Measurements from ENCODE around the gene MAML2.

MAML2 gene

GRCh38 chr11:96204721-96205459 is 138.1 kb downstream of the MAML2 start:
- Mint-ChIP-seq H3K27ac (peak overlapping the region; percentile 95), H3K4me3 (peak overlapping the region; percentile 76), H3K36me3 (peaks cover 11% of the 10 kb centered on the region), H3K27me3 (no peaks in the 10 kb centered on the region), H3K4me1 (ENCODE audit: low read depth) (peaks cover 86% of the 10 kb centered on the region), H3K9me3 (ENCODE audit: low read depth) (no peaks in the 10 kb centered on the region)

GRCh38 chr11:96204366-96204659 is 138.7 kb downstream of the MAML2 start:
- peaks cover 17% of the 10 kb centered on the region for H3K36me3 Mint-ChIP-seq
- no peaks in the 10 kb centered on the region for H3K9me3 Mint-ChIP-seq (ENCODE audit: low read depth)
- peaks cover 87% of the 10 kb centered on the region for H3K4me1 Mint-ChIP-seq (ENCODE audit: low read depth)
- no peaks in the 10 kb centered on the region for H3K27me3 Mint-ChIP-seq
- peak overlapping the region; percentile 76 for H3K4me3 Mint-ChIP-seq
- peak overlapping the region; percentile 95 for H3K27ac Mint-ChIP-seq

DNA sequence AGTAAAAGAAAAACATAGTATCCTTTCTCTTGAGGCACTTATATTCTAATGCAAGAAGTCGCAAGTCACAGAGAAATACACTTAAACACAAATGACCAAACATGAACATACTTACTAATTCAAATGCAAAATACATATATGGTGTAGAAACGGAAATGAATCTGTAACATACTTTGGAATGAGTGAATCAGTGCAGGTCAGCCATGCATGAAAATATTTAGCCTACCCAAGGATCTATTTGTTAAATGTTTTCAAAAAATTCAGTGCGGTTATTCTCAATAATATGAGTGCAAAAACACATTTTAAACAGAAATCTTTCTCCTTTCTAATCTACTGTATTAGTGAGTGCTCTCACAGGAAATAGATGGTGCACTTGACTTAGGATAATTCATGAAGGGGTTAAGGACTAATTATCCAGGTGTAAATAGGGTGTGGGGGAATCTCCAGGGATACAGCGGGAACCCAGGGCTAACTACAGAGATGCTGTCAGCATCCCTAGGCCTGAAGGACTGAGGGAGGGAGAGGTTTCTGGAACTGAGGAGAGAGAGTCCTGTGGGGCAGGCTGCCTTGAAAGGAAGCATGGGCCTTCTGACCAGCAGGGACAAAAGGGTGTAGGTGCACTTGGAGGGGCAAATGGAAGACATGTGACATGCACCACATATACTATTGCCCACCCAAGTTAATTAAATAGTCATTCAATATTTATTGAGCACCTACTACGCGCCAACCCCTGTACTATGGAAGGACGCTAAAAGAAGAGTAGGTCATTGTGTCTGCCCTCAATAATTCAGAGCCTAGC is 139.2 kb downstream of the MAML2 start:
- Mint-ChIP-seq H3K36me3 (peaks cover 19% of the 10 kb centered on the region), H3K4me1 (ENCODE audit: low read depth) (peaks cover 85% of the 10 kb centered on the region), H3K27me3 (no peaks in the 10 kb centered on the region), H3K4me3 (peak overlapping the region; percentile 76), H3K9me3 (ENCODE audit: low read depth) (no peaks in the 10 kb centered on the region), H3K27ac (peak overlapping the region; percentile 95)

- peaks cover 5% of the 10 kb centered on the region for H3K9me3 Mint-ChIP-seq (ENCODE audit: low read depth)
- peaks cover 85% of the 10 kb centered on the region for H3K4me1 Mint-ChIP-seq (ENCODE audit: low read depth)
- peak overlapping the region; percentile 93 for H3K27ac Mint-ChIP-seq
- peaks cover 40% of the 10 kb centered on the region for H3K36me3 Mint-ChIP-seq
- no peaks in the 10 kb centered on the region for H3K27me3 Mint-ChIP-seq
- H3K4me3 Mint-ChIP-seq: no peak overlapping the region
Measured at GRCh38 chr11:96200243-96200642, 142.8 kb downstream of the MAML2 start.

- H3K4me3 Mint-ChIP-seq: peak overlapping the region; percentile 49
- peaks cover 40% of the 10 kb centered on the region for H3K36me3 Mint-ChIP-seq
- H3K27ac Mint-ChIP-seq: peak overlapping the region; percentile 93
Measured at GRCh38 chr11:96199563-96200025, 143.4 kb downstream of the MAML2 start.

GRCh38 chr11:96197801-96198701 is 144.9 kb downstream of the MAML2 start:
- no peaks in the 10 kb centered on the region for H3K27me3 Mint-ChIP-seq
- H3K36me3 Mint-ChIP-seq: peaks cover 40% of the 10 kb centered on the region
- H3K27ac Mint-ChIP-seq: peak overlapping the region; percentile 89
- peaks cover 5% of the 10 kb centered on the region for H3K9me3 Mint-ChIP-seq (ENCODE audit: low read depth)
- H3K4me1 Mint-ChIP-seq (ENCODE audit: low read depth): peaks cover 86% of the 10 kb centered on the region
- H3K4me3 Mint-ChIP-seq: no peak overlapping the region

More at GRCh38 chr11:96199563-96200025, 143.4 kb downstream of the MAML2 start:
- Mint-ChIP-seq H3K4me1 (ENCODE audit: low read depth) (peaks cover 85% of the 10 kb centered on the region), H3K27me3 (no peaks in the 10 kb centered on the region), H3K9me3 (ENCODE audit: low read depth) (peaks cover 5% of the 10 kb centered on the region)

DNA sequence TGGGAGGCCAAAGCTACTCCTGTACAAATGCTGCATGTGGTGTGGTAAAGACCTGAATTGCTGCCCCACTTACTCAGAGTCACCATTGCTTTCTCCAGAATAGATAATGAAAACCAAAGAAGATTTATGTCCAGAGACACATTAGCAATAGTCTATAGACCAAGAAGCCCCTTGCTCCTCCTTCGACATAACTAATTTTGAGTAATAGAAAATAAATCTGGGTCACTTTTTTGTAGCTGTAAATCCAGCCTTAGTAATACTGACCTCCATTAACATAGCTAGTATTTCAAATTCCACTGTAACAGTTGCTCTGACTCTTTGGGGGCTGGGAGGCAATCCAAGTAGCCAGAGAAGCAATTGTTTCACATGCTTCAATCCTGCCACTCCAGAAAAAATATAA is 145.9 kb downstream of the MAML2 start:
- H3K27me3 Mint-ChIP-seq: no peaks in the 10 kb centered on the region
- peaks cover 42% of the 10 kb centered on the region for H3K36me3 Mint-ChIP-seq
- peak overlapping the region; percentile 89 for H3K27ac Mint-ChIP-seq
- no peak overlapping the region for H3K4me3 Mint-ChIP-seq
- peaks cover 5% of the 10 kb centered on the region for H3K9me3 Mint-ChIP-seq (ENCODE audit: low read depth)
- peaks cover 88% of the 10 kb centered on the region for H3K4me1 Mint-ChIP-seq (ENCODE audit: low read depth)

GRCh38 chr11:96196181-96196662 is 146.8 kb downstream of the MAML2 start:
- Mint-ChIP-seq H3K4me3 (no peak overlapping the region), H3K36me3 (peaks cover 43% of the 10 kb centered on the region)

DNA sequence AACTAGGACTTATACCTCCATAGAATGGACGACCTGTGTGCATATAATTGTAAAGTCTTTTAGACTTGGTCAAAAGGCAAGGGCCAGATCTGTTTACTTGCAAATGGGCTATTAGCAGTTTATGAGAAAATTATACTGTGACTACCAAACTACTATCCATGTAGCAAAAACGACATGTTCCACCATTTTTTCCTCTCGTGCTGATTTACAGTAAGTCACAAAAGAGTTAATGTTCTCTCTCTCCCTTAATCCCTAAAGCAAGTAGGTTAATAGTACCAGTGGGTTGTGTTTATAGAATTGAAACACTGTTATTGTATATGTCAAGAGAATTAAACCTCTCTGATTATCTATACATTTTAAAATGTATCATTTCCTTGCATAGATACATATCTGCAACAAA is 147.3 kb downstream of the MAML2 start:
- peaks cover 5% of the 10 kb centered on the region for H3K9me3 Mint-ChIP-seq (ENCODE audit: low read depth)
- H3K36me3 Mint-ChIP-seq: peaks cover 41% of the 10 kb centered on the region
- H3K27me3 Mint-ChIP-seq: no peaks in the 10 kb centered on the region
- peaks cover 89% of the 10 kb centered on the region for H3K4me1 Mint-ChIP-seq (ENCODE audit: low read depth)
- H3K27ac Mint-ChIP-seq: peak overlapping the region; percentile 93
- no peak overlapping the region for H3K4me3 Mint-ChIP-seq

More at GRCh38 chr11:96196181-96196662, 146.8 kb downstream of the MAML2 start:
- Mint-ChIP-seq H3K27me3 (no peaks in the 10 kb centered on the region), H3K9me3 (ENCODE audit: low read depth) (peaks cover 5% of the 10 kb centered on the region), H3K4me1 (ENCODE audit: low read depth) (peaks cover 91% of the 10 kb centered on the region), H3K27ac (peak overlapping the region; percentile 93)

DNA sequence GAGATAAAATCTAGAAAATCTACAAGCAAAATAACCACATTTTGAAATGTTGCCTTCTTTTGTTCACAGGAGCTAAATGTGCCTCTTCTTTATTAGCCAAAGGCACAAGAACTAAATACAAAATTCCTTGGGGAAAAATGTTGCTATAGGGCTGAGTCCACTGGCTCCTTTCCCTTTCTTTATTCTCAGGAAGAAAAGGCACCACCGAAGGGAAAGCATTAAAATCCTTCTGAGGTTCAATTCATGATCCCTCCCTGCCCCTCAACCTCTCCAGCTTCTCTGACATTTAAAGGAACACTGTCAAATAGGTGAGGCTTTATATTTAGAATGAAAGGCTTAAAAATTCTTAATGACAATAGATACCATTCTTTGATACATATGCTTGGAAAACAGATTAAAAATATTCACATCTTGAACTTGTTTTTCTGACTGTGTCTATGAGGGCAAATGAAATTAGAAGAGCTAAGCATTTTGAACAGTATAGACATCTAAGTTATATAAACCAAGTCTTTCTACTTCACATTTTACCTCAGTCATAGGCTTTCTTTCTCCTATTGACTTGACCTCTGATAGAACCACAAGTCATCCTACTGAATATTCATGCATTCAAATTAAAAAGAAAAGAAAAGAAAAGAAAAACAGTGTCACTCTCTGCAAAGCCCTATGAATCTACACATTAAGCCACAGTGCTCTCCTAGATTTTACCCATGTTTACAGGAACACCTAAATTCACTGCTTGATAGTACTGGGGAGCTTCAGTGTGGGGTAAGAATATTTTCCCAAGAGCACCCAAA is 148.2 kb downstream of the MAML2 start:
- H3K36me3 Mint-ChIP-seq: peaks cover 45% of the 10 kb centered on the region
- H3K4me3 Mint-ChIP-seq: peak overlapping the region; percentile 58

GRCh38 chr11:96193745-96194443 is 149.1 kb downstream of the MAML2 start:
- peaks cover 91% of the 10 kb centered on the region for H3K4me1 Mint-ChIP-seq (ENCODE audit: low read depth)
- peaks cover 39% of the 10 kb centered on the region for H3K36me3 Mint-ChIP-seq
- H3K27ac Mint-ChIP-seq: peak overlapping the region; percentile 93
- H3K9me3 Mint-ChIP-seq (ENCODE audit: low read depth): peaks cover 5% of the 10 kb centered on the region
- H3K27me3 Mint-ChIP-seq: no peaks in the 10 kb centered on the region
- H3K4me3 Mint-ChIP-seq: peak overlapping the region; percentile 58

More for the DNA sequence above, 148.2 kb downstream of the MAML2 start:
- Mint-ChIP-seq H3K9me3 (ENCODE audit: low read depth) (peaks cover 5% of the 10 kb centered on the region), H3K4me1 (ENCODE audit: low read depth) (peaks cover 89% of the 10 kb centered on the region), H3K27me3 (no peaks in the 10 kb centered on the region), H3K27ac (peak overlapping the region; percentile 93)

DNA sequence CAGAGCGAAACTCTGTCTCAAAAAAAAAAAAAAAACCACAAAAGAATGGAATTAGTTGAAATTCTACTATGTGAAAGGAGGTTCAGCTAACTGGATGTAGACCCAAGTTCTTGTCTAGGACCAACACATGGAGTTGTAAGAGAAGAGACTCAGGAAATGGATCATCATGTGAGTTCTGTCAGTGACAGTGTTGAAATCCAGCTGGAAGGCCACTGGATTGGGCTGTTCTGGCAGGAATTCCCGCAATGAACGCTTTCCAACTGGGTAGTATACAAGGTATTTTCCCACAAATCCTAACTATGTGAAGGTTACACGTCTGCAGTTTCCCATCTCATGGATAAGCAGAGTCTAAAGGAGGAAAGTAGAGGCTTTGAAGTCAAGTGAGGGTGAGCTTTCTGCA is 151.2 kb downstream of the MAML2 start:
- H3K4me1 Mint-ChIP-seq (ENCODE audit: low read depth): peaks cover 92% of the 10 kb centered on the region
- no peak overlapping the region for H3K4me3 Mint-ChIP-seq
- no peaks in the 10 kb centered on the region for H3K27me3 Mint-ChIP-seq
- no peaks in the 10 kb centered on the region for H3K9me3 Mint-ChIP-seq (ENCODE audit: low read depth)
- H3K36me3 Mint-ChIP-seq: peaks cover 26% of the 10 kb centered on the region
- H3K27ac Mint-ChIP-seq: peak overlapping the region; percentile 55

- Mint-ChIP-seq H3K9me3 (ENCODE audit: low read depth) (no peaks in the 10 kb centered on the region), H3K36me3 (peaks cover 19% of the 10 kb centered on the region), H3K27me3 (no peaks in the 10 kb centered on the region), H3K27ac (peak overlapping the region; percentile 87), H3K4me3 (peak overlapping the region; percentile 68), H3K4me1 (ENCODE audit: low read depth) (peaks cover 91% of the 10 kb centered on the region)
Measured at GRCh38 chr11:96189351-96189750, 153.6 kb downstream of the MAML2 start.

Data from activated naive CD8-positive, alpha-beta T cell (primary cell).